ENCODE measurements around the gene IL4.
"Not testable (repeated sequence)": the region's sequence is repeated elsewhere in the genome, so short reads cannot be mapped to it uniquely, and the experiment has no call there.

The IL4 gene

GRCh38 chr5:132691755-132692631 is 18.2 kb downstream of the IL4 start:
- not testable (repeated sequence) for H3K4me3 ChIP-seq (ENCODE audit: severe bottlenecking); H3K4me1 ChIP-seq (ENCODE audit: insufficient read depth, poor library complexity, severe bottlenecking); ATAC-seq (ENCODE audit: low read depth); H3K27me3 ChIP-seq (ENCODE audit: insufficient read depth, poor library complexity, severe bottlenecking); H3K9me3 ChIP-seq (ENCODE audit: severe bottlenecking); H3K27ac ChIP-seq (ENCODE audit: poor library complexity, severe bottlenecking); DNase-seq (ENCODE audit: low spot score)
- peaks cover 19% of the 10 kb centered on the region; the same call in 1 of the 2 replicates for H3K36me3 ChIP-seq (ENCODE audit: low read depth)

GRCh38 chr5:132692632-132692967 is 18.8 kb downstream of the IL4 start:
- no peaks in the 10 kb centered on the region for H3K4me1 ChIP-seq (ENCODE audit: insufficient read depth, poor library complexity, severe bottlenecking)
- no peak for DNase-seq (ENCODE audit: low spot score)
- H3K4me3 ChIP-seq (ENCODE audit: severe bottlenecking): no peak overlapping the region
- no peak for TF ChIP-seq CTCF (IDR thresholded peaks at IDR 0.05; ENCODE audit: poor library complexity, severe bottlenecking)
- no peaks in the 10 kb centered on the region for H3K27me3 ChIP-seq (ENCODE audit: insufficient read depth, poor library complexity, severe bottlenecking)
- H3K27ac ChIP-seq (ENCODE audit: poor library complexity, severe bottlenecking): no peak overlapping the region
- H3K36me3 ChIP-seq (ENCODE audit: low read depth): peaks cover 25% of the 10 kb centered on the region
- no peaks in the 10 kb centered on the region for H3K9me3 ChIP-seq (ENCODE audit: severe bottlenecking)
- no peak for ATAC-seq (ENCODE audit: low read depth)

- Histone ChIP-seq H3K4me3 (ENCODE audit: severe bottlenecking) (no peak overlapping the region), H3K4me1 (ENCODE audit: insufficient read depth, poor library complexity, severe bottlenecking) (no peaks in the 10 kb centered on the region), H3K27me3 (ENCODE audit: insufficient read depth, poor library complexity, severe bottlenecking) (no peaks in the 10 kb centered on the region), H3K27ac (ENCODE audit: poor library complexity, severe bottlenecking) (no peak overlapping the region), H3K9me3 (ENCODE audit: severe bottlenecking) (no peaks in the 10 kb centered on the region), H3K36me3 (ENCODE audit: low read depth) (peaks cover 50% of the 10 kb centered on the region)
- ATAC-seq (ENCODE audit: low read depth) (no peak), DNase-seq (ENCODE audit: low spot score) (no peak)
- no peak for TF ChIP-seq CTCF (IDR thresholded peaks at IDR 0.05; ENCODE audit: poor library complexity, severe bottlenecking)
Observed at GRCh38 chr5:132695956-132696355, 22.2 kb downstream of the IL4 start.

GRCh38 chr5:132704875-132705274 is 31.1 kb downstream of the IL4 start:
- peak; percentile 85 for ATAC-seq (ENCODE audit: low read depth)
- Histone ChIP-seq H3K4me1 (ENCODE audit: insufficient read depth, poor library complexity, severe bottlenecking) (peaks cover 7% of the 10 kb centered on the region), H3K27me3 (ENCODE audit: insufficient read depth, poor library complexity, severe bottlenecking) (no peaks in the 10 kb centered on the region), H3K27ac (ENCODE audit: poor library complexity, severe bottlenecking) (peak overlapping the region; percentile 29), H3K36me3 (ENCODE audit: low read depth) (peaks cover 68% of the 10 kb centered on the region), H3K9me3 (ENCODE audit: severe bottlenecking) (no peaks in the 10 kb centered on the region), H3K4me3 (ENCODE audit: severe bottlenecking) (no peak overlapping the region)
- TF ChIP-seq CTCF (IDR thresholded peaks at IDR 0.05; ENCODE audit: poor library complexity, severe bottlenecking): no peak
- no peak for DNase-seq (ENCODE audit: low spot score)

GRCh38 chr5:132708645-132709044 is 34.9 kb downstream of the IL4 start:
- TF ChIP-seq CTCF (IDR thresholded peaks at IDR 0.05; ENCODE audit: poor library complexity, severe bottlenecking): no peak
- Histone ChIP-seq H3K9me3 (ENCODE audit: severe bottlenecking) (no peaks in the 10 kb centered on the region), H3K36me3 (ENCODE audit: low read depth) (peaks cover 38% of the 10 kb centered on the region), H3K27ac (ENCODE audit: poor library complexity, severe bottlenecking) (no peak overlapping the region), H3K27me3 (ENCODE audit: insufficient read depth, poor library complexity, severe bottlenecking) (no peaks in the 10 kb centered on the region), H3K4me3 (ENCODE audit: severe bottlenecking) (no peak overlapping the region), H3K4me1 (ENCODE audit: insufficient read depth, poor library complexity, severe bottlenecking) (peaks cover 7% of the 10 kb centered on the region)
- no peak for ATAC-seq (ENCODE audit: low read depth)
- no peak for DNase-seq (ENCODE audit: low spot score)

All from RWPE2 (cell line).